Mesodermal cell (in vitro differentiated cells): ENCODE measurements around the gene C11orf24.
A peak's percentile ranks its signal among the peaks of the same experiment; 100 is the strongest.

Experiments
- H3K27ac ChIP-seq: 2 replicates; pipeline ENCODE4 v1.7.0; 2013; ENCODE audit warnings: mild to moderate bottlenecking, low read depth, low read length, moderate library complexity; ENCODE audit not compliant: severe bottlenecking
- H3K36me3 ChIP-seq: 2 replicates; pipeline ENCODE4 v1.7.1; 2013; ENCODE audit warnings: mild to moderate bottlenecking, low read length, moderate library complexity; ENCODE audit not compliant: control insufficient read depth, insufficient read depth
- H3K4me1 ChIP-seq: one replicate; pipeline ENCODE4 v1.7.1; 2013; ENCODE audit warnings: mild to moderate bottlenecking, low read length; ENCODE audit not compliant: insufficient read depth, control insufficient read depth, poor library complexity, severe bottlenecking
- H3K4me3 ChIP-seq: 2 replicates; pipeline ENCODE4 v1.7.0; 2013; ENCODE audit warnings: low read length, control low read depth, mild to moderate bottlenecking; ENCODE audit not compliant: insufficient read depth, poor library complexity, severe bottlenecking; ENCODE audit errors: extremely low read depth
- H3K9me3 ChIP-seq: 2 replicates; pipeline ENCODE4 v1.7.1; 2013; ENCODE audit warnings: mild to moderate bottlenecking, low read length, moderate library complexity; ENCODE audit not compliant: control insufficient read depth
- WGBS, 2 experiments: methylation state at CpG; one replicate each; pipeline ENCODE4 v1.1.5; 2013; ENCODE audit warnings: missing lambda C conversion rate in 2 of 2; ENCODE audit not compliant: insufficient coverage in 2 of 2; 5-methylcytosine and 5-hydroxymethylcytosine counted together

The C11orf24 gene

DNA sequence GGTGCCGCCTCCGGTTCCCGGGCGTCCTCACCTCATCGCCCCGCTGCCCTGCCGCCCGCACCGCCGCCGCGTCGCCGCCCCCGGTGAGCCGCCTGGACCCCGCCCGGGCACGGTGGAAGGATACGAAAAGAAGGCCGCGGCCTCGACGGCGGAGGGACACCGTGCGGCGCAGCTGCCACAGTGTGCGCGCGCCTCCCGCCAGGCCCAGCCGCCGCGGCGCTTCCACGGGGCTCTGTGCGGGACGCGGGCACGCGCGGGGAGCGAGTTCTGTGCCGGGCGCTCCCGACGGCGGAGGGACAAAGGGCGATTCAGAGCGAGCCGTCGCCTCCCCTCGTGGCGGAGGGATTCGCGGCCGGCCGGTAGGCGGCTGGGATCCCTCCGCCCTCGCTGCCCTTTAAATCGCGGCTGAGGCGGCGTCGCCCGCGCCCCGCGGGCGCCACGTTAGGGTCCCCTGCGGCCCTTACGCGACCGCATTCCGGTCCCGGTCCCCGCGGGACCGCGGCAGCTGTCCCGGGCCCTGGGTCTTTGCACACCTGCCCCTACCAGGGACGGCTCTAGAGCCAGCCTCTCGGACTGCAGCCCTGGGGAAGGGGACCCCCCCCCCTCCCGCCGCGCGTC lies 58.1 kb downstream of the C11orf24 start:
- peak overlapping the region; percentile 99 for H3K27ac ChIP-seq
- no peaks in the 10 kb centered on the region for H3K9me3 ChIP-seq
- H3K4me3 ChIP-seq, result peak overlapping the region; percentile 69
- no peaks in the 10 kb centered on the region for H3K36me3 ChIP-seq
- 0 to 1% methylated on average over 69 to 85 of the region's 90 CpGs for WGBS, 2 experiments
- H3K4me1 ChIP-seq, result peaks cover 4% of the 10 kb centered on the region

DNA sequence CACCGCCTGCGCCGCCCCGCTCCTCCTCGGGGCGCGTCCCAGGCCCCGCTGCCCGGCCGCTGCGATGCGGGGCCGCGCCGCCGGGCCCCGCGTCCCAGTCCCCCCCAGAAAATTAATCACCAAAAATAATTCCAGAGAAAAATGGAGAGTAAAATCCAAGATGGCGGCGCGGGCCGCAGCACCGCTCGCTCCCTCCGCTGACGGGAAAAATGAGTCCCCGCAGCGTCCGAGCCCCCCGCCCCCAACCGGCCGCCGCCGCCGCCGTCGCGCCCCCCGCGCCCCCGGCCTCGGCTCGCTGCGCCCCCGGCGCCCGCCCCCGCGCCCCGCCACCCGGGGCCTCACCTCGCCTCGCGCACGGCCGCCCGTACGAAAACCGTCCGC lies 58.6 kb downstream of the C11orf24 start, which contains the start of gene KMT5B:
Gene KMT5B, minus strand, starts transcription at position 162 of the 381 bp plus-strand sequence. CDS start 23,220 bp downstream, outside the sequence.
- Histone ChIP-seq H3K4me1 (peaks cover 4% of the 10 kb centered on the region), H3K27ac (peak within 1 kb of the TSS; percentile 99), H3K36me3 (no peaks in the 10 kb centered on the region), H3K4me3 (peak within 1 kb of the TSS; percentile 89), H3K9me3 (no peaks in the 10 kb centered on the region)
- 0% methylated on average over 11 to 35 of the region's 60 CpGs for WGBS, 2 experiments

DNA sequence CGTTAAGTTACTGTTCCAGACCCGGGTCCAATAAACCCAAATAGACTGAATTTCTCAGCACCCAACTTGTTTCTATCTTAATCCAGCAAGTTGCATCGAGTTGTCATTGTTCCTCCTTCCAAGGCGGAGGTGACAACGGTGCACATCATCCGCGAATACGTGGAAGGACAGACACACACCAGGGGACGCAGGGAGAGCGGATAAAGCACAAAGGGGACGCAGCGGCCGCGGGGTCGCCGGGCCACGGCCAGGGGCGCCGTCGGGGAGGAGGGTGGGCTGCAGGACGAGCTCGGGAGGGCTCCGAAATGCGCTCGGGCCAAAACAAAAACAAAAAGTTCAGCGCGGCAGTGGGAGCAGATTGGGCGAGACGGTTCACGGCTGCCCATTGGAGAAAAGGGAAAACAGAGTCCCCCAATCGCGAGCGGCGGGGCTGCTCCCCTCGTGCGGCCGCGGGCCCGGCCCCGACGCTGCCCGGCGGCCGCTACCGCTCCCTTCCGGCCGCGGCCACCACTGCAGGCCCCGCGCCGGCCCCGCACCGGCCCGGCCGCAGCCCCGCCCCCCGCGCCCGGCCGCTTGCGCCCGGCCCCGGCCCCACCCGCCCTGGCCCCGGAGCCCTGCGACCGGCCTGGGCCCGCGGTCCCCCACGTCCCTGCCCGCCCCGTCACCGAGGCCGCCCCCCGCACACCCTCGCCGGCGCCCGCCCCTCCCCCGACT lies 59.2 kb downstream of the C11orf24 start:
- Histone ChIP-seq H3K4me1 (peaks cover 4% of the 10 kb centered on the region), H3K4me3 (peak overlapping the region; percentile 89), H3K9me3 (no peaks in the 10 kb centered on the region), H3K27ac (peak overlapping the region; percentile 99), H3K36me3 (no peaks in the 10 kb centered on the region)
- 0 to 1% methylated on average over 41 to 42 of the region's 80 CpGs for WGBS, 2 experiments

DNA sequence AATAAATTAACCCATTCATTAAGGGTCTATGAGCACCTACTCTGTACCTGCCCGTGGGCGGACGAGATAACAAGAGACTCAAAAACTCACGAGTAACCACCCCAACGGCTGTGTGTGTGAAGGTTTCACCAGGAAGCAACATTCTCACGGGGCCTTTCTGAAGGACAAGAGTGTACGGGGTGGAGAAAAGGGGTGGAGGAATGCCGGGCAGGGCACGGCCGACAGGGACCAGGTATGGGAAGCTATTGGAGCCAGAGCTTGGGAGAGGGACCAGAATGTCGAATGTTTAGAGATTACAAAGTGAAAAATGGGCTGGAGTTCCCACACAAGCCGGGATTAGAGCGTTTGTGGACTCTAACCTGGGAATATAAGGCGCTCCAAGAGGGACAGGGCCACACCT lies 60.2 kb downstream of the C11orf24 start:
- Histone ChIP-seq H3K36me3 (no peaks in the 10 kb centered on the region), H3K9me3 (no peaks in the 10 kb centered on the region), H3K4me1 (peaks cover 4% of the 10 kb centered on the region), H3K27ac (no peak overlapping the region), H3K4me3 (peak overlapping the region; percentile 89)
- WGBS, 2 experiments, result 68 to 80% methylated on average over 9 to 11 of the region's 14 CpGs
